Left ventricle myocardium inferior (tissue), 1 donor: ENCODE data around the gene ADAM15. TPM values are rescaled to one million over a fixed set of nuclear protein-coding genes. Genes with fewer than 3 reads are reported as not detected.

Source experiments
- DNase-seq: peaks from one replicate; pipeline ENCODE4 v3.0.0-alpha.2; 2020
- H3K27ac ChIP-seq: fragments of 200-600 bp; replicated peaks from 2 replicates; pipeline ENCODE4 v1.8.0; 2021
- H3K27me3 ChIP-seq: fragments of 200-600 bp; 2 replicates; pipeline ENCODE4 v1.8.0; 2021; ENCODE audit warnings: low read depth
- H3K36me3 ChIP-seq: fragments of 200-600 bp; 2 replicates; pipeline ENCODE4 v1.8.0; 2021
- H3K4me1 ChIP-seq: fragments of 200-600 bp; 2 replicates; pipeline ENCODE4 v1.8.0; 2021
- H3K4me3 ChIP-seq: fragments of 200-600 bp; 2 replicates; pipeline ENCODE4 v1.8.0; 2021; ENCODE audit warnings: mild to moderate bottlenecking, moderate library complexity
- H3K9me3 ChIP-seq: fragments of 200-600 bp; replicated peaks from 2 replicates; pipeline ENCODE4 v1.8.0; 2021
- intact Hi-C: fragments of 100-400 bp; cut with micrococcal nuclease; formaldehyde crosslinking; loops from one replicate; pipeline ENCODE4 v1.11.0; 2022
- total RNA-seq: library from RNA; stranded (reverse); fragmentation: NEBNext Ultra II Directional; extraction: Animal tissue kit (Norgen Biotek cat#: 25700); gene quantifications from one replicate; pipeline ENCODE4 v1.2.1, GENCODE V29; 2021
- TF ChIP-seq, protein P1 (sequence below): fragments of 200-600 bp; IDR thresholded peaks from 2 replicates; pipeline ENCODE4 v1.8.0; 2021; ENCODE audit warnings: antibody characterized with exemption, mild to moderate bottlenecking, borderline replicate concordance
- donor health status: DM: no; HTN: yes; CAD: no; lungs with severe emphysema.

ADAM15 gene
- total RNA-seq, 1 donor from 2014 or later = 82.1 TPM

DNA sequence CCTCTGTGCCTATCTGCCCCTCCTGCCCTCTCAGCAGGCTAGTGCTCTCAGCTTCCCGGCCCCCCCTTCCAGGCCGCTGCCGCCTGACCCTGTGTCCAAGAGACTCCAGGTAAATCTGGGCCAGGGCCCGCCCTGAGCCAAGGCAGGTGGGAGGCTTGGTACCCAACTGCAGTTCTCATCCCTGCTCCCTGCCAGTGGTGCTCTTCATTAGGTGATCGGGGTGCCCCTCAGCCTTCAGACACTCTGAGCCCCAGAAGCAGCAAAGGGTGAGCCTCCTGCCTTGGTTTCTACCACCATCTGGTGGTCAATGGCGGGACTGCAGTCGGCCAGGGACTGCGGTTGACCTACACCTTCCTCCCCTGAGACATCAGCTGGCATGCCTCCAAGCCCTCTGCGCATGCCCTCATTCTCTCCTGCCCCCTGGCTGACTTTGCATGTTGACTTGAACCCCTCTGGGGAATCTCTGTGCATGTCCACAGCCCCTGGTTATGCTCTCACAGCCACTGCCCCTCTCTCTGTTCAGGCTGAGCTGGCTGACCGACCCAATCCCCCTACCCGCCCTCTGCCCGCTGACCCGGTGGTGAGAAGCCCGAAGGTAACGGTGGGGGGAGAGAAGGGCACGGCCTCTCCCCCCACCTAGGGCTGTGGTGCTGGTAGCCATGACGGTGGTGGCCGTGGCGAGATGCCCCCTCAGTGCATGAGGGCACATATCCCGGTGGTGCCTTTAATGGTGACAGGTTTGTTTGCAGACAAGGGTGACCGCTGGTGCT is 10.4 kb downstream of the ADAM15 start:
- peak; percentile 87 for DNase-seq
- H3K4me3 ChIP-seq = peak overlapping the region; percentile 81
- H3K27ac ChIP-seq = no peak overlapping the region
- intact Hi-C loops = no loop called here
- no peaks in the 10 kb centered on the region for H3K9me3 ChIP-seq
- TF ChIP-seq, protein P1, sequence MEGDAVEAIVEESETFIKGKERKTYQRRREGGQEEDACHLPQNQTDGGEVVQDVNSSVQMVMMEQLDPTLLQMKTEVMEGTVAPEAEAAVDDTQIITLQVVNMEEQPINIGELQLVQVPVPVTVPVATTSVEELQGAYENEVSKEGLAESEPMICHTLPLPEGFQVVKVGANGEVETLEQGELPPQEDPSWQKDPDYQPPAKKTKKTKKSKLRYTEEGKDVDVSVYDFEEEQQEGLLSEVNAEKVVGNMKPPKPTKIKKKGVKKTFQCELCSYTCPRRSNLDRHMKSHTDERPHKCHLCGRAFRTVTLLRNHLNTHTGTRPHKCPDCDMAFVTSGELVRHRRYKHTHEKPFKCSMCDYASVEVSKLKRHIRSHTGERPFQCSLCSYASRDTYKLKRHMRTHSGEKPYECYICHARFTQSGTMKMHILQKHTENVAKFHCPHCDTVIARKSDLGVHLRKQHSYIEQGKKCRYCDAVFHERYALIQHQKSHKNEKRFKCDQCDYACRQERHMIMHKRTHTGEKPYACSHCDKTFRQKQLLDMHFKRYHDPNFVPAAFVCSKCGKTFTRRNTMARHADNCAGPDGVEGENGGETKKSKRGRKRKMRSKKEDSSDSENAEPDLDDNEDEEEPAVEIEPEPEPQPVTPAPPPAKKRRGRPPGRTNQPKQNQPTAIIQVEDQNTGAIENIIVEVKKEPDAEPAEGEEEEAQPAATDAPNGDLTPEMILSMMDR = peak; percentile 99
- H3K36me3 ChIP-seq = peaks cover 48% of the 10 kb centered on the region
- peaks cover 50% of the 10 kb centered on the region for H3K4me1 ChIP-seq
- no peaks in the 10 kb centered on the region for H3K27me3 ChIP-seq

DNA sequence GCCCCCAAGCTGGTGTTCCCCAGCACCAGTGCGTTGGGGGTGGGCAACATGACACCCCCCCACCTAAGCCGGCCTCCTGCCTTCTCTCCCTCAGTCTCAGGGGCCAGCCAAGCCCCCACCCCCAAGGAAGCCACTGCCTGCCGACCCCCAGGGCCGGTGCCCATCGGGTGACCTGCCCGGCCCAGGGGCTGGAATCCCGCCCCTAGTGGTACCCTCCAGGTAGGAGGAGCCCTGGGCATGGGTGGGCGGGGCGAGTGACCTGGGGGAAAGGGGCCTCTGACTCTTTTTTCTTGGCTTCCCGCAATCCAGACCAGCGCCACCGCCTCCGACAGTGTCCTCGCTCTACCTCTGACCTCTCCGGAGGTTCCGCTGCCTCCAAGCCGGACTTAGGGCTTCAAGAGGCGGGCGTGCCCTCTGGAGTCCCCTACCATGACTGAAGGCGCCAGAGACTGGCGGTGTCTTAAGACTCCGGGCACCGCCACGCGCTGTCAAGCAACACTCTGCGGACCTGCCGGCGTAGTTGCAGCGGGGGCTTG is 11.1 kb downstream of the ADAM15 start:
- Histone ChIP-seq H3K27ac (no peak overlapping the region), H3K4me1 (peaks cover 50% of the 10 kb centered on the region), H3K27me3 (no peaks in the 10 kb centered on the region), H3K4me3 (peak overlapping the region; percentile 81), H3K36me3 (peaks cover 42% of the 10 kb centered on the region), H3K9me3 (no peaks in the 10 kb centered on the region)
- intact Hi-C loops = no loop called here
- TF ChIP-seq, protein P1 = no peak
- no peak for DNase-seq

DNA sequence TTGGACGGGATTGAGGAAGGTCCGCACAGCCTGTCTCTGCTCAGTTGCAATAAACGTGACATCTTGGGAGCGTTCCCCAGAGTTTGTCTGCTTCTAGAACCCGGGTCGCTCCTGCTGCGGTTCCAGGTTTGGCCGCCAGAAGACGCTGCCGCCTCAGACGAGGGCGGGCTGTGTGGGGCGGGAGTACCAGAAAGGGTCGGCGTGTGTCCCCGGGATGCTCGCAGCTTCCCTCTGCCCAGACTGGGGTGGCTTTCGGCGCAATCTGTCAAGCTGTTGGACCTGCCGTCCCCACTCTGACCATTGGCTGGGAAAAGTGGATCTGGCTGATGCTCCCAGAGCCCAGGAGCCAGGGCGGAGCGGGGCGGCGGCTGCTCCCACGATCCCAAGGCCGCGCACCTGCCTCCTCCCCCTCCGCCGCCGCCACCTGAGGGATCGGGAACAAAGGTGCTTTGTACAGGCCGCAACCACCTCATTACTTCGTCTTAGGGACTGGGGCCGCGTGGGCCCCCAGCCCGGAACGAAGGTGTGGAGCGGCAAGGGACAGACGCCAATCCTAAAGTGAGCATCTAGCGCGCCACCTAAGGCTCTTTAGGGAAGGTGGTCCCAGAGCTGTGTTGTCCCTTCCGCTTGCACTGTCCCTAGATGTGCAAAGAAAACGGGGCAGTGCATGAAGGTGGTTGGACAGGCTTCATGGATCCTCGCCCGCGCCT is 11.7 kb downstream of the ADAM15 start:
- Histone ChIP-seq H3K27ac (no peak overlapping the region), H3K4me3 (peak overlapping the region; percentile 81), H3K27me3 (no peaks in the 10 kb centered on the region), H3K9me3 (no peaks in the 10 kb centered on the region), H3K4me1 (peaks cover 50% of the 10 kb centered on the region), H3K36me3 (peaks cover 35% of the 10 kb centered on the region)
- TF ChIP-seq, protein P1 = peak; percentile 66
- peak; percentile 55 for DNase-seq
- intact Hi-C loops = no loop called here

DNA sequence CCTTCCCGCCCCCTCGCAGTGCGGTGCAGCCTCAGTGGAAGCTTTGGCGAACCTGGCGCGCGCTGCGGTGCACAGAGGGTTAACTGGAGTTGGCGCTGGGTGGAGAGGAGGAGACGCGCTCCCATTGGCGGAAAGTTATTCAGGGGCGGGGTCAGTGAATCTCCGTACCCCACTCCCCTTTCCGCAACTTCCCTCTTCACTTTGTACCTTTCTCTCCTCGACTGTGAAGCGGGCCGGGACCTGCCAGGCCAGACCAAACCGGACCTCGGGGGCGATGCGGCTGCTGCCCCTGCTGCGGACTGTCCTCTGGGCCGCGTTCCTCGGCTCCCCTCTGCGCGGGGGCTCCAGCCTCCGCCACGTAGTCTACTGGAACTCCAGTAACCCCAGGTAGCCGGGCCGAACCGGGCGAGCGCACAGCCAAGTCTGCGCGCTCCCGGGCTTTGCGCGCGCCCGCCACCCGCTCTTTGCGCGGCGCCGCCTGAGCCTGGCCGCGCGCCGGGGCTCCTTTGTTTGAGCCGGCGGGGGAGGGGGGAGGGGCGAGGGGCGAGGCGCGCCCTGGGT is 12.5 kb downstream of the ADAM15 start, which contains the start of gene EFNA4:
EFNA4 (plus strand) TSS at position 191 of the 561 bp plus-strand sequence; CDS start at position 275, 84 bp downstream.
- Histone ChIP-seq H3K4me3 (peak within 1 kb of the TSS; percentile 81), H3K27ac (peak within 1 kb of the TSS; percentile 78), H3K4me1 (peaks cover 47% of the 10 kb centered on the region), H3K27me3 (no peaks in the 10 kb centered on the region), H3K9me3 (no peaks in the 10 kb centered on the region), H3K36me3 (peaks cover 28% of the 10 kb centered on the region)
- DNase-seq = peak; percentile 82
- intact Hi-C loops = no loop called here
- TF ChIP-seq, protein P1 = no peak

DNA sequence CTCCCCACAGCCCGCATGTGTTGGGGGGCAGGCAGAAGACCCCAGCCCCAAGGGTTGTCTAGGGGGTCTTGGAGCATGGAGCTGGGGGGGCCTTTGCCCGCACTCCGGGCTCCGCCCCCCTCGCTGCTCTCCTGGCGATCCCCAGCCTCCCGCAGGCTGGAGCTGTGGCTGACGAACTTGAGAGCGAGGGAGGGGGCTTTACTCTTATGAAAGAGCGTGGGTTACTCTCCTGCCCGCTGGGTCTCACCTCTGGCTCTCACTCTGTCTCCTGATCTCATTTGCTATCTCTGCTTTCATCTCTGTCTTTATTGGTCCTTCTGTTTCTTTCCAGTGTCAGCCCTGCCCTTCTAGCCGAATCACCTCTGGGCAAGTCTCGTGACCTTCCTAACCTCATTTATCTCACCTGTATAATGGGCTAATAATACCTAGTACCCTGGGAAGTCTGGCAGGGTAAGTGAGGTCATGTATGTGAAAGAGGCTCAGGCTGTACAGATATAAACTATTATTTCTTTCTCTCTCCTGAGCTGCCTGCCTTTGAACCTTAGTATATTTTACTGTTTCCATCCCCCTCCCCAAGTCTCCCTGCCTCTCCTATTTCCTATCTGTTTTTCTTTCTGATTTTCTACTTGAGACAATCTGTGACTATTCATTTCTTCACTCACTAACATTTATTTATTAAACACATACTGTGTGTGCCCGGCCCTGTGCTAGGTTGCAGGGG is 13.2 kb downstream of the ADAM15 start:
- DNase-seq = no peak
- H3K27ac ChIP-seq = peak overlapping the region; percentile 78
- H3K9me3 ChIP-seq = no peaks in the 10 kb centered on the region
- intact Hi-C loops = no loop called here
- H3K4me3 ChIP-seq = peak overlapping the region; percentile 81
- TF ChIP-seq, protein P1 = no peak
- H3K4me1 ChIP-seq = peaks cover 47% of the 10 kb centered on the region
- peaks cover 21% of the 10 kb centered on the region for H3K36me3 ChIP-seq
- no peaks in the 10 kb centered on the region for H3K27me3 ChIP-seq
